Testis (tissue), 2 donors: ENCODE measurements around the gene LEP.

Experiments used
- CTCF ChIP-seq, 3 experiments: fragments of 450-650 bp in 2 of 3; fragments of 200-600 bp in 1 of 3; sonication (generic) in 1 of 3; IDR thresholded peaks; one replicate each; pipeline ENCODE4 v1.5.1; 2016 to 2019; ENCODE audit warnings: antibody characterized with exemption in 3 of 3, mild to moderate bottlenecking in 2 of 3, moderate library complexity in 1 of 3
- POLR2A ChIP-seq: fragments of 450-650 bp; IDR thresholded peaks from one replicate; pipeline ENCODE4 v1.6.1; 2017; ENCODE audit warnings: antibody characterized with exemption, mild to moderate bottlenecking, moderate library complexity

DNA sequence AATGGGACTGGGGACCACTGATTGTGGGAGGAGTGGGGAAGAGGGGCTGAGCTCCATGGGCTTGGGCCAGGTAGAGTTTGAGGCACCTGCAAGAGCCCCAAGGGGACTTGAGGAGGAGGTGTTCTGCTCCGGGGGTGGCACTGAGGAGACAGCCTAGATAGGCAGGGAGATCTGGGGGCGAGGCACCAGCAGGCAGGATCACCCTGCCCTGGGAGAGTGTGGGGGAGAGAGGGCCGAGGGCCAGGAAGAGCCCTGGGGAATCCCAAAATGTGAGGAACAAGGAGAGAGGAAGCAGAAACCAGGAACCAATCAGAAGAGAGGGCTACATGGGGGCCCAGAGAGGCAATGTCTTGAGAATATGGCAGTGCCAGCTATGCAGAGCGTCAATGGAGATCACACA lies 34.6 kb downstream of the LEP start:
- TF ChIP-seq CTCF (IDR thresholded peaks at IDR 0.05) (no peak), POLR2A (no peak)
